ENCODE measurements around the gene CNN2.
"Not testable (repeated sequence)": the region's sequence is repeated elsewhere in the genome, so short reads cannot be mapped to it uniquely, and the experiment has no call there.

Gene CNN2

GRCh38 chr19:1019616-1019961, 6.8 kb upstream of the CNN2 start:
- DNase-seq (ENCODE audit: low read depth) = no peak
- TF ChIP-seq, protein P1, sequence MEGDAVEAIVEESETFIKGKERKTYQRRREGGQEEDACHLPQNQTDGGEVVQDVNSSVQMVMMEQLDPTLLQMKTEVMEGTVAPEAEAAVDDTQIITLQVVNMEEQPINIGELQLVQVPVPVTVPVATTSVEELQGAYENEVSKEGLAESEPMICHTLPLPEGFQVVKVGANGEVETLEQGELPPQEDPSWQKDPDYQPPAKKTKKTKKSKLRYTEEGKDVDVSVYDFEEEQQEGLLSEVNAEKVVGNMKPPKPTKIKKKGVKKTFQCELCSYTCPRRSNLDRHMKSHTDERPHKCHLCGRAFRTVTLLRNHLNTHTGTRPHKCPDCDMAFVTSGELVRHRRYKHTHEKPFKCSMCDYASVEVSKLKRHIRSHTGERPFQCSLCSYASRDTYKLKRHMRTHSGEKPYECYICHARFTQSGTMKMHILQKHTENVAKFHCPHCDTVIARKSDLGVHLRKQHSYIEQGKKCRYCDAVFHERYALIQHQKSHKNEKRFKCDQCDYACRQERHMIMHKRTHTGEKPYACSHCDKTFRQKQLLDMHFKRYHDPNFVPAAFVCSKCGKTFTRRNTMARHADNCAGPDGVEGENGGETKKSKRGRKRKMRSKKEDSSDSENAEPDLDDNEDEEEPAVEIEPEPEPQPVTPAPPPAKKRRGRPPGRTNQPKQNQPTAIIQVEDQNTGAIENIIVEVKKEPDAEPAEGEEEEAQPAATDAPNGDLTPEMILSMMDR (IDR thresholded peaks at IDR 0.05; ENCODE audit: low read depth, low read length, missing control alignments) = no peak
- peak overlapping the region; percentile 85 for H3K4me3 ChIP-seq (ENCODE audit: low read depth, low read length)
- in situ Hi-C loops (cut with HindIII; ENCODE audit: low sequenced_read_pairs) = no loop called here

DNA sequence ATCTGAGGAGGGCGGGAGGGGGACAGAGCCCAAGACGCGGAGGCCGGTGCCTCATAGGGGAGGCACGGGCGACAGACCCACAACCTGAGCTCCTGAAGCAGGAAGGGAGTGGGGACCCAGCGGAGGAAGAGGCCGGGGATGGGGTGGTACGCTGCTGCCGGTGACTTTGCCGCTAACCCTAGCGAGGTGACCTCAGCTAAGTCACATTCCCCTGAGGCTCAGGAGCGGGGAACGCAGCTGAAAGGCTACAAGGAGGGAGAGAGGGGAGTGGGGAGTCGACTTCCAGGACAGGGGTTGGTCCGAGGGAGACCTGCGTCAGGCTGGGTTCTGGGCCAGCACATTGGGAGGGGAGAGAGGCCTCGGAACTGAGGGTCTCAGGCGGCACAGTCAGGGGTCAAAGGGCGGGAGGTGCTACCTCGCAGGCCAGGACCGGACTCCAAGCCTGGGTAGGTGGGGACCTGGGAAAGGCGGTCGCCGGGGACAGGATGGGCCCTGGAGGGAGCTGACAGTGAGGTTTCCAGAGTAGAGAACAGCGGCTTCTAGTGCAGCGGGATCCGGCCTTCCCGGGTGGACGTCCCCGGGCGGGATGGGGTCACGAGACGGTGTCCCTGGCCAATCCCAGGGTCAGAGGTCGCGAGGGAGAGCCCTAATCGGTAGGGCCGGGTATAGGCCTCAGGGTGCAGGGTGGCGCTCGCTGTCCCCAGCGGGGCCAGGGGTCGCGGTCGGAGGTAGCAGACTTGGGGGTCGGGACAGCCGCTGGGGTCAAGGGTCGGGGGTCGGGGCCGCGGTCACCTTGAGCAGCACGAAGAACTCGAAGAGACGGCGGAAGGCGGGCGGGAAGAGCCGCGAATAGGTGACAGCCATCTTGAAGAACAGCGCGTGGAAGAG, 6.2 kb upstream of the CNN2 start:
- TF ChIP-seq, protein P1 (IDR thresholded peaks at IDR 0.05; ENCODE audit: low read depth, low read length, missing control alignments) = no peak
- no peak for DNase-seq (ENCODE audit: low read depth)
- in situ Hi-C loops (cut with HindIII; ENCODE audit: low sequenced_read_pairs) = no loop called here
- peak overlapping the region; percentile 85 for H3K4me3 ChIP-seq (ENCODE audit: low read depth, low read length)

- TF ChIP-seq, protein P1 (IDR thresholded peaks at IDR 0.05; ENCODE audit: low read depth, low read length, missing control alignments) = no peak
- in situ Hi-C loops (cut with HindIII; ENCODE audit: low sequenced_read_pairs) = no loop called here
- DNase-seq (ENCODE audit: low read depth) = peak; percentile 92
- H3K4me3 ChIP-seq (ENCODE audit: low read depth, low read length) = peak within 1 kb of the TSS; percentile 85
Measured at GRCh38 chr19:1020868-1021425, 5.5 kb upstream of the CNN2 start, which contains the start of gene TMEM259. Gene TMEM259, minus strand, starts transcription at chr19:1021123. Its CDS starts 127 bp downstream, at chr19:1020996.

- DNase-seq (ENCODE audit: low read depth); in situ Hi-C loops (cut with HindIII; ENCODE audit: low sequenced_read_pairs); H3K4me3 ChIP-seq (ENCODE audit: low read depth, low read length): not testable (repeated sequence)
Measured at GRCh38 chr19:1023883-1024188, 2.6 kb upstream of the CNN2 start.

GRCh38 chr19:1025080-1025479, 1.3 kb upstream of the CNN2 start:
- in situ Hi-C loops (cut with HindIII; ENCODE audit: low sequenced_read_pairs); H3K4me3 ChIP-seq (ENCODE audit: low read depth, low read length): not testable (repeated sequence)

GRCh38 chr19:1026783-1027649, 608 bp downstream of the CNN2 start:
- in situ Hi-C loops (cut with HindIII; ENCODE audit: low sequenced_read_pairs) = no loop called here
- no peak for DNase-seq (ENCODE audit: low read depth)
- TF ChIP-seq, protein P1 (IDR thresholded peaks at IDR 0.05; ENCODE audit: low read depth, low read length, missing control alignments) = no peak
- H3K4me3 ChIP-seq (ENCODE audit: low read depth, low read length) = peak overlapping the region; percentile 100

More at GRCh38 chr19:1025080-1025479, 1.3 kb upstream of the CNN2 start:
- DNase-seq (ENCODE audit: low read depth) = not testable (repeated sequence)

GRCh38 chr19:1027650-1028061, 1.2 kb downstream of the CNN2 start:
- DNase-seq (ENCODE audit: low read depth) = no peak
- TF ChIP-seq, protein P1 (IDR thresholded peaks at IDR 0.05; ENCODE audit: low read depth, low read length, missing control alignments) = no peak
- in situ Hi-C loops (cut with HindIII; ENCODE audit: low sequenced_read_pairs) = no loop called here
- peak overlapping the region; percentile 100 for H3K4me3 ChIP-seq (ENCODE audit: low read depth, low read length)
